Inferior parietal cortex (tissue), 1 donor: ENCODE results near the gene RPS8.
"Not testable (repeated sequence)": the region's sequence is repeated elsewhere in the genome, so short reads cannot be mapped to it uniquely, and the experiment has no call there.

ENCODE experiments used
- DNase-seq: peaks from one replicate; pipeline ENCODE4 v3.0.0-alpha.2; 2016; ENCODE audit errors: extremely low spot score

RPS8 gene

DNA sequence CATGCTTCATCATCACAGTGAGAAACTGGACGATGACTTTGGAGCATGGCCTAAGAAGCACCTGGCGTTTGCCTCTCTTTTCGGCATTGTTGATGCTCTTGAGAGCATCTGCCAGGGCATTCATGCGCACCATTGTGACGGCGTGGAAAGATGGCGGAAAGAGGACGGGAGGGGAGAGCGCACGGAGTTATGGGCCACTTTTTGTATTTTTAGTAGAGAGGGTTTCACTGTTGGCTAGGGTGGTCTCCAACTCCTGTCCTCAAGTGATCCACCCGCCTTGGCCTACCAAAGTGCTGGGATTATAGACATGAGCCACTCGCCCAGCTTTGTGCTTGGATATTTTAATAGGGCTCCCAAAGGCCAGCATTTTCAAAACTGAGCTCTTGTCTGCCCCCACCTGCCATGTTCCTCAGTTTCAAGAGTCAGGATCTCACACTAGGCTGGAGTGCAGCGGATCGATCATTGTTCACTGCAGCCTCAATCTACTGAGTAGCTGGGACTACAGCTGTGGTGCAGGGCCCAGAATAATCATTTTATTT, 5.3 kb downstream of the RPS8 start:
- no peak for DNase-seq

DNA sequence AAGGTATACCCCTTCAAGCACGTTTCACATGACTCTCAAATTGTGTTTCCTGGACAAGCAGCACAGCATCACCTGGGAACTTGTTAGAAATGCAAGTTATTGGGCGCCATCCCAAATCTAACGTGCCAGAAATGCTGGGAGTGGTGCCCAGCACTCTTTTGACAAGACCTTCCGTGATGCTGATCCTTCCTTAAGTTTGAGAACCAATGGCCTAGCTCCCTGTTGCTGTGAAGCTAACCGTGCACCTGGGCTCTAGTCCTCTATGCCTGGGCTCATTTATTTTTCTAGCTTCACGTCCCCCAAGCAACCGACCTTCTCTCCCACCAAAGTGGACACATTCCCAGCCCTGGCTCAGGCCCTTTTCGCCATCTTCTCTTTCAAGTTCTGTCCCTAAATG, 8.4 kb downstream of the RPS8 start:
- no peak for DNase-seq

DNA sequence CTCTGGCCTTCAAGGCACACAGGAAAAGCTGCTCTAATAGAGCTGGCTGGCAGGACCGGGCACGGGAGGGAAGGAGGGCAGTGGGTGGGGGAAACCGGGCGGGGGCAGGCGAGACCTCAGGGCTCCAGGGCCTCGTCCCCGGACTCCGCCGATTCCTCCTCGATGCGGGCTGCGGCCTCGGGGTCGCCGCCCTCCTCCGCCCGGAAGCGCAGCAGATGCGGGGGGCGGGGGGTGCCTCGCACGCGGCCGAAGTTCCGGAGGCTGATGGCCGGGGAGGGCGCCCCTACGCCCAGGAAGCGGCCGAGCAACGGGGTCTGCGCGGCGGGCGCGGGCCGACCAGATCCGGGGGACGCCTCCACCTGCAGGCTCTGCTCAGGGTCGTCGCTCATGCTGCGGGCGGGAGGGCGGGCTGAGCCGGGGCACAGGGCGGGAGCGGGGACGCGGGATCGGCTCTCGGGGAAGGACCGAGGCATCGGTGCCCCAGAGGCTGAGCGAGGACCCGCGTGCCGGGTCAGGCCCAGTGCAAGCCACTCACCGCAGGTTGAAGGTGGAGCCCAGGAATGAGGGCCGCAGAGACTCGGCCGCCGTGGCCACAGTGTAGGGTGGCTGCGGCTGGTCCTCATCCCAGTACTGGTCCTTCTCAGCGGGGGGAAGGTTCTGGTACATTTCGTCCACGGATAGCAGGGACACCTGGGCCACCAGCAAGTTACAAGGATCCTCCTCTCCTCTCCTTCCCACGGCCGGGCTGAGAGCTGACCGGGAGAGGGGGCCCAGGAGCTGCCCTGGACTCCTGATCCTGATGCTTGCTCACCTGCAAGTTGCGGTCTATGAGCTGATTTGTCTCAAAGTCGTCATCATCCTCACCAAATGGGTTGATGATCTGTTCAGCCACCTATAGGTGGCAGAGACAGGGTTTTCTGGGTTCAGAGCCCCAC, 9.0 kb downstream of the RPS8 start:
- no peak for DNase-seq

DNA sequence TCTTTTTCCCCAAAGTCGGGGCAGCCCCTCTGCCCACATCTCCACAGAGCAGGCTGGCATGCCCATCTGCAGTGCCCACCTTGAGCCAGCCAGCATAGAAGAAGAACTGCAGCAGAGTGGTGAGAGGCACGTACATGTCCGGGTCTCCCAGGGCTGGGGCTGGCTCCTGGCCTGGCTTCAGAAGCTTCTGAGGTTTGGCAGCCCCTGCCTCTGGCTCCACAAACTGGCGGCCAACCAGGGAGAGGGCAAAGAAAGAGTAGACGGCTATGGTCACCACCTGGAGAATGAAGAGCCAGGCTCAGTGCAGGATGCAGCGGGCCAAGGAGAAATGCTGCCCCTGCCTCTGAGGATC, 9.7 kb downstream of the RPS8 start:
- no peak for DNase-seq

DNA sequence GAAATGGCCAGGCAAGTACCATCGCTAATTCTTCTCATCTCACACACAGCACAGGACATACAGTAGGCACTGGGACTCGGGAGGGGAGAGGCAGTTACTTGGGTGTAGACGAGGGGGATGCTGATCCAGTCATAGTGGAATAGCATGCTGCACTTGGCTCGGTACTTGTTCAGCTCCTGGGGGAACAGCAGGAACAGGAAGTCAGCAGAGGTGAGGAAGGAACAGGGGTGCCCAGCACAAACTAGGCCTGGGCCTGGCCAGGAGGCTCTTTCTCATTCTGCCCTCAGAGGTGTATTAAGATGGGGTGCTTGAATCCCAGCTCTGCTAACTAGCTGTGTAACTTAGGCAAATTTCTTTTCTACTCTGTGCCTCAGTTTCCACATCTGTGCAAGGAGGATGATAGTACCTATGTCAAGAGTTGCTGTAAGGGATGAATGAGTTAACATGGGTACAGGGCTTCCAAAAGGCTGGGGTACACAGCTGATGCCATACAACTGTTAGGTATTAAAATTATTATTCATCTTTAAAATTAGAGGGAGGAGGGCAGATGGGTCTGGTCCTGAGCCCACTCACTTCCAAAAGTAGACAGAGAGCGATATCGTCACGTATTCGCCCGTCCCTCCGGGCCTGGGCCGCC, 10.3 kb downstream of the RPS8 start:
- no peak for DNase-seq

DNA sequence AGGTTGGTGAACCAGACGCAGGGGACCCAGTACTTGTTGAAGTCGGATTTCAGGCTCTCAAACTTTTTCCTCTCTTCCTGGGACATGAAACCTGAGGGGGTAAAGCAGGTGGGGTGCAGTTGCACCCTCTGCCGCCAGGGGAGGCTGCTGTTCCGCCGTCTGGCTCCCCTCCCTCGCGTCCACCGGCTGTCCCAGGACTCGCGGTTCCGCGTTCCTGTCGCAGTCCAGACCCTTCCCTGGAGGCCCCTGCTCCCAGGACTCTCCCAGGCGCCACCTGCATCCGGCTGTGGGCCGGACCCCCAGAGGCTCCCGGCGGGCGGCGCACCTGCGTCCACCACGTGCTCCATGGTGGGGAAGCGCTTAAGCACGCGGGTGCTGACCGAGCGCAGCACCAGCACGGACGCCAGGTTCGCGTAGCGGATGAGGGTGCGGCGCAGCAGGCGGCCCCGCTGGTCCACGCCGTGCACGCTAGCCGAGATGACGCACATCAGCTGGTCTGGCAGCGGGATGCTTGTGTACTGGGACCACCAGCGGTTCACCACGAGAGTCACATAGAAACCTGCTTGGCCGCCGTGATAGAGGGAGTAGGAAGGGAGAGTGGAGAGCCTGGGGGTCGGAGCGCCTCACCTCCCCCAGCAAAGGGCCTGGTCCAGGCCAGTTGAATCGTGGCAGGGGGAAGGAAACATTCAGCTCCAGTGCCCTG, 10.9 kb downstream of the RPS8 start:
- DNase-seq = peak; percentile 35

DNA sequence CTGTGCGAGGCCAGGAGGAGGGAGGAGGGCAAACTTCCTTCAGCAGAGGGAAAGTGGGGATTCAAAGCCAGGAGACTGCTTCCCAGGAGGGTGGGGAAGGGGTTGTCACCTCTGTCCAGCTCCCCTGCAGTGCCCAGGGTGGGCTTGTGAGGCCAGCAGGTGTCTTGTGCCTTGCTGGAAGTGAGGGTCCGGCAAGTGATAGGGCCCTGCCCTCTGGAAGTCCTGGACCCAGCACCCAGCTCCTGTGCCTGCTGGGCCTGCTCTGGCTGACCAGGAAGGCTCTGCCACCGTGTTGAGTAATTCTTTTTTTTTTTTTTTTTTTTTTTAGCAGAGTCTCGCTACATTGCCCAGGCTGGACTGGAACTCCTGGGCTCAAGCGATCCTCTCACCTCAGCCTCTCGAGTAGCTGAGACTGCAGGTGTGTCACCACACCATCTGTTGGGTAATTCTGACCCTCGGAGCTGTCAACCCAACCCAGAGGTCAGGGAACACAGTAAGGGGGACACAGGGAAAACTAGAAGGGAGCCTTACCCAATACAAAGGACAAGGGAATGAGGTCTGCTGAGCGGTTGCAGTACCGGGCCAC, 11.6 kb downstream of the RPS8 start:
- no peak for DNase-seq

DNA sequence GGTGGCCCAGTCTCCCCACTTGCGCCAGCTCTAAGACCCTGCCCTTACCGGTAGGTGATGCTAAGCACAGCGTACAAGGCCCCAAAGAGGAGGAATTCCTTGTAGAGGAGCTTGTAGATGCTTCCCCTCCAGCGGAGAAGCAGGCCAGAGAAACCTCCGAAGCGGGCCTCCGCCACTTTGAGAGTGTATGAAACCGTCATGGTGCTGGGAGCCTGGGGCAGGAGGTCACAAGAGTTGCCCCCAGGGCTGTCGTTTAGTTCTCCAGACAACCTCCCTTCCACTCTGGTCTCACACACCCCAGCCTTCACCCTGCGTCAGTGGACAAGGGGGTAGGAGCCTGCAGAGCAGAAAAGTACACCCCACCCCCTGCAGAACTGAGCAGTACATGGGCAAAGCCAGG, 12.2 kb downstream of the RPS8 start:
- DNase-seq = no peak

DNA sequence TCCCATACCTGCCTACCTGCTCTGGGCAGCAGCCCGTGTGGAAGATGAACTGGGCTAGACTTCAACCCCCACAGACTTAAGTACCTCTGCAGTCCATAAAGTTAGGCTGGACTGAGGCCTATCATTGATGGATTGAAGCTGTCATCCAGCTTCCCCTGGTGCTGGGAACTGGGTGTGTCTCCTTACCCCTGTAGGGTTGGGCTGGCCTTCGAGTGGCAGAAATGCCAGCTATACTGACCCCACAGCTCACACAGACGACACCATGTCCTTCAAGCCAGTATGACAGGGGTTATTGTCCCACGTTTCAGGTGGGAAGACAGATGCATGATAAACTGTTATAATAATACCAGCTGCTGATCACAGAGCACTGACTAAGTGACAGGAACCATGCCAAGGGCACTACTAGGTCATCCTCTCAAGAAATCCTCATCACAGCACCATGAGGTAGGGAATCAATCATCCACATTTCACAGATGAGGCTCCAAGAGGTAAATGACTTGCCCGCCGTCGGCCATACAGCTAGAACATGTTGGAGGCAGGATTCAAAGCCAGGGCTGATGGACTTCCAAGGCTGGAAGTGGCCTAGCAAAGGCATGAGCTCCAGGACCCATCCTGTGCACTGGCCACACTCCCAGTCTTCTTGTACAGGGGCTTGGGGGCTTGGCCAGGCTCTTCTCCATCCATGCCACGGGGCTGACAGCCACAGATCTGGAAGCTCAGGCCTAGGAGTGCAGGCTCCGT, 12.9 kb downstream of the RPS8 start, which contains the start of gene BEST4:
Gene BEST4, minus strand, starts transcription at position 51 of the 741 bp plus-strand sequence. CDS start 465 bp downstream, outside the sequence.
- no peak for DNase-seq

DNA sequence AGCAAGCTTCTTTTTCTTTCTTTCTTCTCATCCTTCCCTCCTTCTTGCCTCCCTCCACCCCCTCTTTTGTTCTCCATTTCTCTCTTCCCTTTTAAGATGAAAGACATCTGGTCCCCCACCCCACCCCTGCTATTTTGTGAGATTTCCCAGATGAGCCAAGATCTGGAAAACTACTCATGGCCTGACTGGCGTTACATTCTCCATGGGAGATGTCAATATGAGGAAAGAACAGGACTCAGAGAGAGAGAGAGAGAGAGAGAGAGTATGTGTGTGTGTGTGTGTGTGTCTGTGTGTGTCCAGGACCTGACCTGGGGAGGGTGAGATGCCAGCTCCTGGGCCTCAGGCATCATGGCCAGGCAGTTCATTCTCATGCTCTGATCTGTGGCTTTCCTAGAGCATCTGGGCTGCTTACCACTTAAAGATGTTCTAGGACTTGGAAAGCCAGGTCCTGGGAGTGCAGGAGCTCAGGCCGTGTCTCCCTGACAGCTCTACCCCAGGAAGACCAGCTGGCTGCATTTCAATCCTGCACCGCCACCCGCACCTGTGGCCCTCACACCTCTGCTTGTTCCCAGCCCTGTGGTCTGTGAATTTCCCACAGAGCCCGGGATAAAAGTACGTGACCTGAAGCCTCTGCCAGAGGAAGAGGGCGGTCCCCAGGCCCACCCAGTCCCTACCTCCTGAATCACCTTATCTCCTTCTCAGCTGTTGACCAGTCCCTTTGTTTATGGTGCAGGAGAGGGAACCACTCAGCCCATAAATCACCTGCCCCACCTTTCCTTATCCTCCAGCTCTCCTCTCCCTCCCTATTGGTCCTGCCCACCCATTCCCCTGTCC, 15.8 kb downstream of the RPS8 start:
- DNase-seq = no peak

DNA sequence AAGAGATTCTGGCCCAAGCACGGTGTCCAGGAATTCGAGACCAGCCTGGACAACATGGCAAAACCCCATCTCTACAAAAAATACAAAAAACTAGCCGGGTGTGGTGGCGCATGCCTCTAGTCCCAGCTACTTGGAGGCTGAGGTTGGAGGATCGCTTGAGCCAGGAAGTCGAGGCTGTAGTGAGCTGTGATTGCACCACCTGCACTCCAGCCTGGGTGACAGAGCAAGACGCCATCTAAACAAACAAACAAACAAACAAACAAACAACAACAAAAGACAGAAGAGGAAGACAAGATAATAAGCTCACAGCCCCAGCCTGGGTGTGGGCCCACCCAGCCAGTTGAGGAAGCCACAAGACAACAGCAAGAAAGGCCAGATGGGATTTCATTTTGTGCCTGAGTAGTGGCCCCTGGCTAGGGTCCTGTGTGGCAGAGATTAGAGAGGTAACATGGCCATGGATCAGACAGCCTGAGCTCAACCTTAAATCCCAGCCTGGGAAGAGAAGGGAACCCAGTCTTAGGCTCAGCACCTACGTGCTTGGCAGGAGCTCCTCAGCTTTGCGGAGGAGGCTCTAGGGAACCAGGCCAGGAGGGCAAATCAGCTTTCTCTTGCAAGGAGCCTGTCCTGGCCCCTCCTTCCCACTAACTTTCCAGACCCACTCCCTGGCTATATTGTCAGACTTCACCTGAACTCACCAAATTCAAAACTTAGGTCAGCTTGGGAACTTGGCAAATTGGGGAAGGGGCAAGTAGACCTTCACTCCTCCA, 17.6 kb downstream of the RPS8 start:
- DNase-seq = no peak

DNA sequence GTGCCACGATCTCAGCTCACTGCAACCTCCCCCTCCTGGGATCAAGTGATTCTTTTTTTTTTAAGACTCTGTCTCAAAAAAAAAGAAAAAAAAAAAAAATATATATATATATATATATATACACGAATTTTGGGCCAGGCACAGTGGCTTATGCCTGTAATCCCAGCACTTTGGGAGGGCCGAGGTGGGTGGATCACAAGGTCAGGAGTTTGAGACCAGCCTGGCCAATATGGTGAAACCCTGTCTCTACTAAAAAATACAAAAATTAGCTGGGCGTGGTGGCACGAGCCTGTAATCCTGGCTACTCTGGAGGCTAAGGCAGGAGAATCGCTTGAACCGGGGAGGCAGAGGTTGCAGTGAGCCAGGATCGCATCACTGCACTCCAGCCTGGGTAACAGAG, 22.5 kb downstream of the RPS8 start:
- DNase-seq = not testable (repeated sequence)

DNA sequence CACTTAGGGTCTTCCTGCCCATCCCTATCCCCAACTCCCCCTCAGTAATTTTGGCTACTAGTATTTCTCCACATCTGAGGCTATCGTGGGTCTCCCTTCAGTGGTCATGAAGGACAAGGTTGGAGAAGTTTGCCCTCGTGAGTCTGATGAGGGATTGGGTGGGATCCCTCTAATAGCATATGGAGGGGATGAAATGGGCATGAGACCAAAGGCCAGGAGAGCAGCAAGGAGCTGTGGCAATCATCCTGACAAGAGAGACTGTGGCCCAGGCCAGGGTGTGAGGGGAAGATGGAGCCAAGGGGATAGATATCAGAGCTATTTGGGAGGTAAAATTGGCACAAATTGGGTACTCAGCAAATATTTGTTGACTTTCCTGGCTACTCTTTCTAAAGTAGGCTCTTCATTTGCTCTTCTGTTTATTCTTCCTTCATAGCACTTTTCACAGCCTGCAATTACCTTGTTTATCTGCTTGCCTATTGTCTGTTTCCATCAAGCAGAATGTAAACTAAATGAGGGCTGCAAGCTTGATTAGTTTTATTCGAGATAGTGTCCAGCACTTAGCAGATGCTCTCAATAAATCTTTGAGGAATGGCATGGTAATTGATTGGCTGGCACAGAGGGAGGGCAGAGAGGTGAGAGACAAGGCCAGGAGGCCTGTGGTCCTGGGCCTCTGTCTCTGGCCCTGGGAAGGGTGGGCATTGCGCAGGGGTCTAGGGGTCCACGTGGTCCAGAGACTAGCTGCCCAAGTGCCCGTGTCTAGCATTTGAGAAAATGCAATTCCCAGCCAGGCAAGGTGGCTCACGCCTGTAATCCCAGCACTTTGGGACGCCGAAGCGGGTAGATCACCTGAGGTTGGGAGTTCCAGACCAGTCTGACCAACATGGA, 23.4 kb downstream of the RPS8 start:
- no peak for DNase-seq

DNA sequence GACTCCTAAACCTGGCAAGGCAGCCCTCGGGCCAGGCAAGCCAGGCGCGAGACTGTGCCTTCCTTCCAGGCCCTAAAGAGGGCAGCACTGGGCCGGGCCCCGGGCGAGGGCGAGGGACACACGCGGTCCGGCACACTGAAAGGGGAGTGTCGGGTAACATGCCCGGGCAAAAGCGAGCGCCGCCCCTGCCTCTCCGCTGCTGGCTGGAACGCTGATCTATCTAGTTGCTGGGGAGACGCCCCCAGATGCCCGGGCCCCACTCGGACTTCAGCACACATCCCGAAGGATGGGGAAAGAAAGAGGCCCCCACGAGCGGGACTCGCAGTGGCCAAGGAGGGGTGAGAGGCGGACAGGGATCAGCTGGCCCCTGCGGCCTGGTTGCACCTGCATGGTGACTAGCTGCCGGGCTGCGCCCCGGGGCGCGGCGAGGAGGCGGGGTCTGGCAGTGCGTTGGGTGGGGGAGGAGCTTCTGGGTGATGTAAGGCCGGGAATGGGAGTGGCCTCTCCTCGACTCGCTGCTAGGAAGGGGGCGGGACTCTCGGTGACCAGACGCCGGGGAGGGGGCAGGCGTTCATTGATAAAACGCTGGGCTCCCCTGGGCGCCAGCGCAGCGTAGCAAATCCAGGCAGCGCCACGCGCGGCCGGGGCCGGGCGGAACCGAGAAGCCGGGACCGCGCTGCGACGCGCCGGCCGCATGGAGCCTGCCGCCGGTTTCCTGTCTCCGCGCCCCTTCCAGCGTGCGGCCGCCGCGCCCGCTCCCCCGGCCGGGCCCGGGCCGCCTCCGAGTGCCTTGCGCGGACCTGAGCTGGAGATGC, 24.6 kb downstream of the RPS8 start, which contains the start of gene PLK3:
Gene PLK3, plus strand, starts transcription at position 608 of the 815 bp plus-strand sequence. Its CDS starts 87 bp downstream, at position 695.
- peak; percentile 93 for DNase-seq

DNA sequence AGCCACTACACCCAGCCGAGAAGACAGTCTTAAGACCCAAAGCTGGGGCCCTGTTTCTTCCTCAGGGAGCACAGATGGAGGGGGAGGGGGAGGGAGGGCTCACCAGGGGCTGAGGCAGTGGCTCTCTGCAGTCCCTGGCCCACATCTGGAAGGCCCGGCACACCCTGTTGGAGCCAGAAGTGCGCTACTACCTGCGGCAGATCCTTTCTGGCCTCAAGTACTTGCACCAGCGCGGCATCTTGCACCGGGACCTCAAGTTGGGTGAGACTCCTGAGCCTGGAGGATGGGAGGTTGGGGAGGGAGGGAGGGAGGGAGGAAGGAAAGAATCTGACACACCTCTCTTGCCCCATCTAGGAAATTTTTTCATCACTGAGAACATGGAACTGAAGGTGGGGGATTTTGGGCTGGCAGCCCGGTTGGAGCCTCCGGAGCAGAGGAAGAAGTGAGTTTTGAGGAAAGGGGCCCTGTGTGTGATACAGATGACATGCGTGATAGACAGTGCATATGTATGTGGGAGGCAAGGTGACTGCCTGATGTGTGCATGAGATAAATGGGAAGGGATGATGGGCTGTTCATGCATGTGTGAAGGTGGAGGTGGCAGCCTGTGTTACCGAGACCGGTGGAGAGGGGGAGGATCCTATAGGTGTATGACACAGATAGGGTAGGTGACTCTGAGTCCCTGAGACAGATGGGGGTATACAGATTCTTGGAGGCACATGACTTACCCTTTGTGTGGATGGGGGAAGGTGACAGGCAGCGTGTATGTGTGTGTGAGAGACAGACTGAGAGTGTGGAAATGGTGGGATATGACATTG, 26.4 kb downstream of the RPS8 start:
- DNase-seq = no peak

DNA sequence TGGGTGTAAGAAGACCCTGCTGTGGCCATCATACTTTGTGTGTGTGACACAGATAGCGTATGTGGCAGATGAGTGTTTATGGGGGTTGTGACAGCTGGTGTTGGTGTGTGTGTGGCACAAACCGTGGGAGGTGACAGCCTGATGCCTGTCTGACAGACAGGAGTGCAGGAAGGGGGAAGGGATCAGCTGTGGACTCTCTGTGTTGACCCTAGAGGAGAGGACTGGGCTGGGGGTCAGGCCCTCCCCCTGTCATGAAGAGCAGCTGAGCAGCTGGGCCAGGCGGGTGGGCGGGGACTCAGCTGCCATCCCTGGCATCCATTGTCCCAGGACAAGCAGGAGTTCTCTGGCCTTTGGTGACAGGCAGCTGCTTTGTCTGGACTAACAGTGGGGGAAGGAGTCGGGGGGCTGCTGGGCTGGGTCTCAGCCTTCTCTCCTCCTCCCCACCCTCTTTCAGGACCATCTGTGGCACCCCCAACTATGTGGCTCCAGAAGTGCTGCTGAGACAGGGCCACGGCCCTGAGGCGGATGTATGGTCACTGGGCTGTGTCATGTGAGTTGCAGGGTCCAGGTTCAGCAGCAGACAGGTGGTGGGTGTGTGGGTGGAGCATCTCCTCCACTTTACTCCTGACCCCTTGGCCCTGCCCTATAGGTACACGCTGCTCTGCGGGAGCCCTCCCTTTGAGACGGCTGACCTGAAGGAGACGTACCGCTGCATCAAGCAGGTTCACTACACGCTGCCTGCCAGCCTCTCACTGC, 27.1 kb downstream of the RPS8 start:
- no peak for DNase-seq
